ENCODE results near the gene CYP26C1. TPM values are rescaled to one million over a fixed set of nuclear protein-coding genes. Genes with fewer than 3 reads are reported as not detected.

Gene CYP26C1
- total RNA-seq, 2 donors from 2014 or later = not detected

DNA sequence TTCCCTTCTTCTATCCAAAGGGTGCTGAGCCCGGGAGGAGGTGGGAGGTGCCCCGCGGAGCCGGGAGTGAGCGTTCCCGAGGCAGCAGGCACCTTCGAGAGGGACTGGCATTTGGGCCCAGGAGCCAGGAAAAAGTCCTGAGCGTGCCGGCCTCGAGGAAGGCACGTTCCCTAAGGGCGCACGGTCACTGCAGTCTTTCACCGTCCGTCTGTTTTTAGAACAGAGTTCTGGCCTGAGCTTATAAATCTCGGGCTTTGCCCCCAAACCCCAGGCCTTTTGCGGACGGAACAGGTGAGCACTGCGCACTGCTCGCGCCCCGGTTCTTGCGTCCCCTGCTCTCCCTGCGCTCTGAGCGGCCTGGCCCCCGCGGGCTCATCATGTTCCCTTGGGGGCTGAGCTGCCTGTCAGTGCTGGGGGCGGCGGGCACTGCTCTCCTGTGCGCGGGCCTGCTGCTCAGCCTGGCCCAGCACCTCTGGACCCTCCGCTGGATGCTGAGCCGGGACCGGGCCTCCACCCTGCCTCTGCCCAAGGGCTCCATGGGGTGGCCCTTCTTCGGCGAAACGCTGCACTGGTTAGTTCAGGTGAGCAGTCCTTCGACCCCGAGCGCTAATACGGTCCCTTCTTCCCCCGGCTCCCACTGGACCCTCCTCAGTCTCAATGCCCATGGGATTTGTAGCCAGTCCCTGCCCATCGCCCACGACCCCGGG is 442 bp downstream of the CYP26C1 start:
- Mint-ChIP-seq H3K9me3 (no peaks in the 10 kb centered on the region), H3K36me3 (ENCODE audit: low read depth) (peaks cover 36% of the 10 kb centered on the region), H3K4me1 (peaks cover 14% of the 10 kb centered on the region), H3K27me3 (peaks cover 33% of the 10 kb centered on the region), H3K4me3 (peak overlapping the region; percentile 69), H3K27ac (no peak overlapping the region)
- ATAC-seq (replicated peaks) = no peak

DNA sequence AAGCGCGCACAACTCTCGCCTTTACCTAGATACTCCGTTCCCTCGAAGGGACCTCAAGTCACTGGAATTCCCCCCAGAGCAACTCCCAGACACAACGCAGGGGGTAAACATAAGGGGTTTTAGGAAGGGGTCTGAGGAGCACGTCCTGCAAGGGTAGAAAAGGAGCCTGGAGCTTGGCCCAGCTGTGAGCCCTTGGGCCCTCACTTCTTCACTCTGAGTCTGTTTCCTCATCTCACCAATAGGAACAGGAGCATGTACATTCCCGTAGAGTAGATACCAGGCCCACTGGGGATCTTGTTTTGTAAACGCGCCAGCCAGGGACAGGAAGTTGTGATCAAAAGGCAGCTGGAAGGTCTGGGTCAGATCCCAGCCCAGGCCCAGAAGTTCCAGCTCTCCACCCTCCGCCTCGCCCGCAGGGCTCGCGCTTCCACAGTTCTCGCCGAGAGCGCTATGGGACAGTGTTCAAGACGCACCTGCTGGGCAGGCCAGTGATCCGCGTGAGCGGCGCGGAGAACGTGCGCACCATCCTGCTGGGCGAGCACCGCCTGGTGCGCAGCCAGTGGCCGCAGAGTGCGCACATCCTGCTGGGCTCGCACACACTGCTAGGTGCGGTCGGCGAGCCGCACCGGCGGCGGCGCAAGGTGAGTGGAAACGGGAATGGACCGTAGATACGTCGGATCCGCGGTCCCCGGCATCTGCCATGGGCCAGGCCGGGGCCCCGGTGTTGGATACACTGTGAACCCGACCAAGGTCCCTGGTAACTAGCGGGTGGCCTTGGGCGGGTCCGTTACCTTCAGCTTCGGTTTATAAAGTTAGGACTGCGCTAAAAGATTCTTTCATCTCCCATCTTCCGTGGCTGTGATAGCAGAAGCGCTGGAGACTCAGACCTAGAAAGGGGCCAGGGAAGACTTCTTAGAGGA is 1.3 kb downstream of the CYP26C1 start:
- H3K27ac Mint-ChIP-seq = no peak overlapping the region
- H3K27me3 Mint-ChIP-seq = peaks cover 39% of the 10 kb centered on the region
- ATAC-seq (replicated peaks) = peak; percentile 38
- peaks cover 14% of the 10 kb centered on the region for H3K4me1 Mint-ChIP-seq
- H3K36me3 Mint-ChIP-seq (ENCODE audit: low read depth) = peaks cover 29% of the 10 kb centered on the region
- H3K9me3 Mint-ChIP-seq = no peaks in the 10 kb centered on the region
- H3K4me3 Mint-ChIP-seq = peak overlapping the region; percentile 69

DNA sequence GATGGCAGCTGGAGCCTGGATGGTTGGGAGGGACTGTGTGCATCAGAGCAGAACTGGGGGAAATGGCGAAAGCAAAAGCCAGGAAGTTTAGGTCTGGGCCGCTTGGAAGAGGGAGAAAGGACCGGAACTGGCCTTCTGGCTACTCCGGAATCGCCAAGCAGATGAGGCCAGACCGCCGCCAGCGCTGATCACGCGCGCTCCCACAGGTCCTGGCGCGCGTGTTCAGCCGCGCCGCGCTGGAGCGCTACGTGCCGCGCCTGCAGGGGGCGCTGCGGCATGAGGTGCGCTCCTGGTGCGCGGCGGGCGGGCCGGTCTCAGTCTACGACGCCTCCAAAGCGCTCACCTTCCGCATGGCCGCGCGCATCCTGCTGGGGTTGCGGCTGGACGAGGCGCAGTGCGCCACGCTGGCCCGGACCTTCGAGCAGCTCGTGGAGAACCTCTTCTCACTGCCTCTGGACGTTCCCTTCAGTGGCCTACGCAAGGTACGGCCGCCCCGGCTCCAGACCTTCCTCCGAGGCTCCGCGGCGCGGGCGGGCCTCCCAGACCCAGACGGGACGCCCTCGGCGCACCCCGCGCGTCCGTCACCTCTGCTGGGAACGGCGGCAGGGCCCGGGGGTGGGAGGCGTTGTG is 2.0 kb downstream of the CYP26C1 start:
- peaks cover 14% of the 10 kb centered on the region for H3K4me1 Mint-ChIP-seq
- H3K9me3 Mint-ChIP-seq = no peaks in the 10 kb centered on the region
- peaks cover 47% of the 10 kb centered on the region for H3K27me3 Mint-ChIP-seq
- peaks cover 25% of the 10 kb centered on the region for H3K36me3 Mint-ChIP-seq (ENCODE audit: low read depth)
- peak; percentile 83 for ATAC-seq (replicated peaks)
- peak overlapping the region; percentile 69 for H3K4me3 Mint-ChIP-seq
- H3K27ac Mint-ChIP-seq = no peak overlapping the region

DNA sequence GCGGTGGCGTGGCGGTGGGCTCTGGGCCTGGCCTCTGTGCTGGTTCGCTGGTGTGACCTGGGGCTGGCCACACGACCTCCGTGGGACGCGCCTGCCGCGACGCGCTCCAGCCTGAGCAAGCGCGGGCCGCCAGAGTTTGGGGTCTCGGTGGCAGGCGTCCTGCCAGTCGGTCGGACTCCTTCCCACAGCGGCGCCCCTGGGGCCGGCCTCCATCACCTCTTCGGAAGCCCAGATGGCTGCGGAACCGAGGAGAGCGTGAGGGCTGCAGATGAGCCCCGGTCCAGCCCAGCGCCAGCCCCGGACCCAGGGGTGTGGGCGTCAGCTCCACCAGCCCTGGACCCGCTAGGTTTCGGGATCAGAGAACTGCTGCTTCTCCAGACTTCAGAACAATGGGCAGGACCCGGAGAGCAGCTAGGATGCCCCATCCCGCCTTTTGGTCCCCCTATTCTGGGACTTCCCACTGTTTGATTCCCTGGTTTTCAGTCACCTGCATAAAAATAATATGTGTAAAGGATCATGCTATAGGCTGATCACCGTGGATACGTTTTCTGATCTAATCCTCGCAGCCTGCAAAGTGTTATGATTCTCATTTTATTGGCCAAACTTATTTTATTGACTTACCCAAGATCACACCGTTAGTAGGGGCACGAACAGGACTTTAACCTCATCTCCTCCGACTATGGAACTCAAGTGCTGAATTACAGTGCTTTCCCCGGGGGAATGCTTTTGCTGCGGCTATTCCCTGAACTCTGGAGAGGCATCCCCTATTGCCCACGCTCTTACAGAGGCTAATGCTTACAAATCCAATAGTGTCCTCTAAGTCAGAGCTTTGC is 2.8 kb downstream of the CYP26C1 start:
- Mint-ChIP-seq H3K27me3 (peaks cover 48% of the 10 kb centered on the region), H3K4me3 (peak overlapping the region; percentile 38), H3K27ac (no peak overlapping the region), H3K36me3 (ENCODE audit: low read depth) (peaks cover 18% of the 10 kb centered on the region), H3K4me1 (peaks cover 14% of the 10 kb centered on the region), H3K9me3 (no peaks in the 10 kb centered on the region)
- ATAC-seq (replicated peaks) = no peak

DNA sequence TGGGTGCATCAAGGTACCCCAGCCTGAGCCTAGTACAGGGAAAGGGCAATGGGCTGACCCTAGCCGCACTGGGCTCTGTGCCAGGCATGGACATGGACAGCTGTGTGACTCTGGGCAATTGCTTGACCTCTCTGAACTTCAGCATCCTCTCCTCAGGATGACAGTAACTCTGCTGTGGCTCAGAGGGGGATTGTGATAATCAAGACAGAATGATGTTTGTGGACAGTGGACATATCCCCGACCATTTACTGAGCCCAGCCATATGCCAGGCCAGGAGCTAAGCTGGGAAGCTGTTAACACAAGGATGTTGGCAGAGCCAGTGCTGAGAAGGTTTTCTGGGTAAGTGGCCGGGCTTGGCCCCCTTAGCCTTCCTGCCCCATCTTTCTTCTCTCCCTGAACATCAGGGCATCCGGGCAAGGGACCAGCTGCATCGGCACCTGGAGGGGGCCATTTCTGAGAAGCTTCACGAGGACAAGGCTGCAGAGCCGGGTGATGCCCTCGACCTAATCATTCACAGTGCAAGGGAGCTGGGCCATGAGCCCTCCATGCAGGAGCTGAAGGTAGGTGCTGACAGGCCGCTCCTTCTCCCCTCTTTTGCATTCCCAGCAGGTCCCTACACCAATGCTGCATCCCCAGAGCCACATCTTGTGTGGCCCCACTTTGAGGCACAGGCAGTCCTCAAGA is 3.5 kb downstream of the CYP26C1 start:
- Mint-ChIP-seq H3K36me3 (ENCODE audit: low read depth) (peaks cover 11% of the 10 kb centered on the region), H3K4me1 (peaks cover 18% of the 10 kb centered on the region), H3K27me3 (peaks cover 55% of the 10 kb centered on the region), H3K9me3 (no peaks in the 10 kb centered on the region), H3K27ac (no peak overlapping the region), H3K4me3 (peak overlapping the region; percentile 38)
- ATAC-seq (replicated peaks) = no peak

DNA sequence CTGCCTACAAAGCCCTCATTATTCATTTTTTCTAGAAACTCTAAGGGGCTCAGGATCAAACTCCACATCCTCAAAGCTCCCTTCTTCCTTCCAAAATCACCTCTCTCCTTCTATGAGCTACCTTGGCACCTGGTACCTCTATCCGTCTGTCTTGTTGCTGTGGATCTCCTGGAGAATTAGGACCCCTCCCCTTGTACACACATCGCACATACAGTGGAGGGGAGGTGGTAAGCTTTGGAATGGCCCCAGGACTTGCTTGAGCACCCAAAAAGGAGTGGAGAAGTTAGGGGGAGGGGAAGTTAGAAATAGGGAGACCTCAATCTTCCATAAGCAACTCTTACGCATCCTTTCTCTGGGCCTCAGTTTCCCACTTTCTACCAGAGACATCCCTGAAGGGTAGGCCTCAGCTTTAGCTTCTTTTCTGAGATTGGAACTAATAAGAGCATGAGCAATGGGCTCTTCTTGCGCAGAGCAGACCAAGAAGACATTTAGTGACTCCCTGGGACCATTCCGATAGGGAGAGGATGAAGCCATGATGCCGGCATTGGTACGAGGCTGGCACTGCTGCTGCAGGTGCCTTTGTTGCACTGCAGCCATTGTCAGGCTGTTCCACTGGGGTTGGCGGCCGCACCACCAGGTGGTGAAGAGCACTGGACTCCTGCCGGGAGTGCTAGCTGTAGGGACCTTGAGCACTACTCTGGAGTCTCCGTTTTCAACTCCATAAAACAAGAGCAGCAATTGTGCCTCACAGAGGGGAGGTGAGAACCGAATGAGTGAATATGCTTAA is 4.5 kb downstream of the CYP26C1 start:
- Mint-ChIP-seq H3K9me3 (no peaks in the 10 kb centered on the region), H3K27me3 (peaks cover 56% of the 10 kb centered on the region), H3K4me3 (no peak overlapping the region), H3K4me1 (peaks cover 14% of the 10 kb centered on the region), H3K27ac (no peak overlapping the region), H3K36me3 (ENCODE audit: low read depth) (peaks cover 1% of the 10 kb centered on the region)
- no peak for ATAC-seq (replicated peaks)

DNA sequence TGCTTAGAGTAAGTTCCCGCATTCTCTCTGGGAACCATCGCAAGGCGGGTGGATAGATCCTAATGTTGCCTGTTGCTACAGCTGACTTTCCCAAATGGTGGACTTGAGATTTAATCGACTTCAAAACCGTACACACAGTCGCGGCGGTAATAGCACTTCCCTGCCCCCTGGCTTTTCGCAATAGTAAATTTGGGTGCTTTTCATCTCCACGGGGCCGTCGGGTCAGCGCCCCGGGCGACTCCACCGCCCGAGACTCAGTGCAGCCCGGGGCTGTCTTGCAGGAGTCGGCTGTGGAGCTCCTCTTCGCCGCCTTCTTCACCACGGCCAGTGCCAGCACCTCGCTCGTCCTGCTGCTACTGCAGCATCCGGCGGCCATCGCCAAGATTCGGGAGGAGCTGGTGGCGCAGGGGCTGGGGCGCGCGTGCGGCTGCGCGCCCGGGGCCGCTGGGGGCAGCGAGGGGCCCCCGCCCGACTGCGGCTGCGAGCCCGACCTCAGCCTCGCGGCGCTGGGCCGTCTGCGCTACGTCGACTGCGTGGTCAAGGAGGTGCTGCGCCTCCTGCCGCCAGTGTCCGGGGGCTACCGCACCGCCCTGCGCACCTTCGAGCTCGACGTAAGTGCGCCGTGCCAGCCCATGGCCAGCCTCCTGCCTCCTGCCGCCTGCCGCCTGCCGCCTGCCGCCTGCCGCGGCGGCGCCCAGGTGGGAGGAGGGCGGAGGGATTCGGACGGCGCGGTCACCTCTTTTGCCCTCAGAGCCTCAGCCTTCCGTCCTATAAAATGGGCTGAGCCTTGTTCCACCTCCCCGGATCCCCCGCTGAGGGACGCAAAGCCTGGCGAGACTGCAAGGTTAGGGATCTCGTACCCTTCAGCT is 5.3 kb downstream of the CYP26C1 start:
- ATAC-seq (replicated peaks) = no peak
- H3K4me3 Mint-ChIP-seq = no peak overlapping the region
- peaks cover 13% of the 10 kb centered on the region for H3K4me1 Mint-ChIP-seq
- H3K36me3 Mint-ChIP-seq (ENCODE audit: low read depth) = no peaks in the 10 kb centered on the region
- no peaks in the 10 kb centered on the region for H3K9me3 Mint-ChIP-seq
- peaks cover 64% of the 10 kb centered on the region for H3K27me3 Mint-ChIP-seq
- no peak overlapping the region for H3K27ac Mint-ChIP-seq

DNA sequence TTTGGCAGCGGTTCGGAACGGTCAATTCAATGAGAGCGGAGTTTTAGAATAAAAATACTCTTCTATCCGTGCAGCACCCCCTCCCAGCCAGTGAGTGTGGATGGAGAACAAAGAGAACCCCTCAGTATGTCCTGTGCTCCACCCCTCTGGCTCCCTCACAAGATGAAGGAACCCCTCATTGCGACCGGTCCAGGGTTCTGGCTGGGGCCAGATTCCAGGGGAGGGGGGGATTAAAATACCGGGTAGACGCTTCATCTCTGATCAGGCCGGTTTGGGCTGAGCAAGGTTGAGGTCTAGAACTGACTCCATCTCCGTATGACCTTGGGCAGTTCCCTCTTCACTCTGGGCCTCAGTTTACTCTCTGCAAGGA is 5.9 kb downstream of the CYP26C1 start:
- H3K27me3 Mint-ChIP-seq = peaks cover 69% of the 10 kb centered on the region
- peaks cover 11% of the 10 kb centered on the region for H3K4me1 Mint-ChIP-seq
- ATAC-seq (replicated peaks) = no peak
- no peaks in the 10 kb centered on the region for H3K36me3 Mint-ChIP-seq (ENCODE audit: low read depth)
- no peak overlapping the region for H3K4me3 Mint-ChIP-seq
- no peaks in the 10 kb centered on the region for H3K9me3 Mint-ChIP-seq
- no peak overlapping the region for H3K27ac Mint-ChIP-seq

DNA sequence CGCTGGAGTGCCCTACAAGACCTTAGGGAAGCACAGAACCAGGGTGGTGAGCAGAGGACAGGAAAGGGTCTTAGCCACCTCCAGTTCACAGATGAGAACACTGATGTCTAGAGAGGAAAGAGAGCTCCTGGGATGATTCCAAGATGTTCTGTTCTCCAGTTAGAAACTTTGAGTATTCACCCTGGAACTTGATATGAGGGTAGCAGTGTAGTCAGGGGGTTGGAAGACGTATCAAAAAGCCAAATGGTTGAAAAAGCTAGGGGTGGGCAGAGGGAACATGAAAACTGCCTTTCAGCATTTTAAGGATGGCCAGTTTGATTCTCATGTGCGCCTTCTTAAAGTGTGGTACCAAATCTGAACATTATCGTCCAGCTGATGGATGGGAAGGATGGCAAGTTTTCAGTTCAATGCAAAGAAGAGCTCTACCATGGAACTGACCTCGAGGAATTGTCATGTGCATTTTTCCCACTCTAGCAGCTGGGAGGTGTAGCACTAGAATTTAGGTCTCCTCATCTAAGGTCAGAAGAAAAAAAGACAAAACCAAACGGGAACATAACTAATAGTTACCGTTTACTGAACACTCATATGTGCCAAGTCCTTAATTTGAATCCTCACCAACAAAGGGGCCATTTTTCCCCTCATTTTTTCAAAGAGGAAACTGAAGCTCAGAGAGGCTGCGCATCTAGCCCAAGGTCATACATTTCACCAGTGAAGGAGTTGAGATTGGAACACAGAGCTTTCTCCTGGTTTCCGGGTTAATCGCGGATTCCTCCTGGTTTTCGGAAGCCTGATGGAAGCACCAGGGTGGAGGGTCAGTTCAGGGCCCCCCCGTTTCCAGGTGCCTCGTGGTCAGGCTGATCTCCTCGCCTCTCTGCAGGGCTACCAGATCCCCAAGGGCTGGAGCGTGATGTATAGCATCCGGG is 7.1 kb downstream of the CYP26C1 start:
- peaks cover 9% of the 10 kb centered on the region for H3K4me1 Mint-ChIP-seq
- H3K9me3 Mint-ChIP-seq = no peaks in the 10 kb centered on the region
- H3K27me3 Mint-ChIP-seq = peaks cover 75% of the 10 kb centered on the region
- H3K4me3 Mint-ChIP-seq = no peak overlapping the region
- no peak overlapping the region for H3K27ac Mint-ChIP-seq
- no peaks in the 10 kb centered on the region for H3K36me3 Mint-ChIP-seq (ENCODE audit: low read depth)
- no peak for ATAC-seq (replicated peaks)

DNA sequence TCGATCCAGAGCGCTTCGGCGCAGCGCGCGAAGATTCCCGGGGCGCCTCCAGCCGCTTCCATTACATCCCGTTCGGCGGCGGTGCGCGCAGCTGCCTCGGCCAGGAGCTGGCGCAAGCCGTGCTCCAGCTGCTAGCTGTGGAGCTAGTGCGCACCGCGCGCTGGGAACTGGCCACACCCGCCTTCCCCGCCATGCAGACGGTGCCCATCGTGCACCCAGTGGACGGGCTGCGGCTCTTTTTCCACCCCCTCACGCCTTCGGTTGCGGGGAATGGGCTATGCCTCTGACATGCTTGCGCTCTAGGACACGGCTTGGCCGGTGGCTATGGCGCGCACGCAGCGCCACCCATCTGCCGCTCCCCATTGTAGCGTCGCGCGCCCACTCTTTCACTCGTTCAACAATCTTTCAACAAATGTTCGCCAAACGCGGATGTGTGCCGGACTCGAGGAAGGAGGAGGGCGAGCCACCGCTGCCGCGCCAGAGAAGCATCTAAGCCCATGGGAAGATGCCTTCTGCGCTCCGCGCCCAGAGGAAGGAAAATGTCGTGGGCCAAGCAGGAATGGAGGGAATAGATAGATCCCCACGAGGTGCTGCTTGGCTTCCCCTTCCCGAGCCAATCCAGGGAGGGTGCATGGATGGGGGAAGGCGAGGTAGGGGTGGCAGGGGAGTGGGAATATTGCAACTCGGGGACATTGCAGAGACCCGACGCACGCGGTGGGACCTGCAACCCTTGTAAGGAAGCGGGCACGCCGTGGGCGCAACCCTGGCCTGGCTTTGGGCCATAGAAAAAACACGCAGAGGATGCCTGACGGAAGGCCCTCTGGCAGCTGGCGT is 8.0 kb downstream of the CYP26C1 start:
- Mint-ChIP-seq H3K36me3 (ENCODE audit: low read depth) (no peaks in the 10 kb centered on the region), H3K4me1 (peaks cover 9% of the 10 kb centered on the region), H3K4me3 (no peak overlapping the region), H3K27me3 (peaks cover 72% of the 10 kb centered on the region), H3K9me3 (no peaks in the 10 kb centered on the region), H3K27ac (no peak overlapping the region)
- no peak for ATAC-seq (replicated peaks)

DNA sequence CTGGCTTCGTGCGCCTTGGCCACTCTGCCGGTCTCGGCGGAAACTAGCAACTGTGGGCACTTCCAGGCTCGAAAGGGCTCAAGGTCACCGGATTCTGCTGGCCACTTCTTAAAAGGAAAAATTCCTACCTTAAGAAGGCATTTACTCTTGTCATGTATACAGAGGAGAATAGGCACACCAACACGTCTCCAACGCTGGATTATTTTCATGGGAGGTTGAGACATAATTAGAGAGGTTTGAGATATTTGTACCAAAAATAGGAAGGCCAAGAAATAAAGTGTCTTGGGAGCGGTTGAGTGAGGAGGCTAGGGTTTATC is 8.6 kb downstream of the CYP26C1 start:
- Mint-ChIP-seq H3K36me3 (ENCODE audit: low read depth) (no peaks in the 10 kb centered on the region), H3K27me3 (peaks cover 67% of the 10 kb centered on the region), H3K9me3 (no peaks in the 10 kb centered on the region), H3K27ac (no peak overlapping the region), H3K4me1 (peaks cover 9% of the 10 kb centered on the region), H3K4me3 (no peak overlapping the region)
- ATAC-seq (replicated peaks) = no peak
